ENCODE measurements around the gene OSM. TPM values are rescaled to one million over a fixed set of nuclear protein-coding genes. Genes with fewer than 3 reads are reported as not detected.

Gene OSM
- total and polyA plus RNA-seq, 2 donors (not counting 3 experiments of a cell fraction or from before 2014, with no cell fraction given), result not detected

GRCh38 chr22:30272781-30273601, 6.3 kb upstream of the OSM start:
- no peak overlapping the region for H3K4me2 ChIP-seq (ENCODE audit: insufficient read depth, low read length)
- TF ChIP-seq EZH2 (IDR thresholded peaks at IDR 0.05; ENCODE audit: borderline replicate concordance, low read depth, low read length, severe bottlenecking) (no peak), MYC (IDR thresholded peaks at IDR 0.05; ENCODE audit: low read depth, low read length) (no peak), MAX (IDR thresholded peaks at IDR 0.05; ENCODE audit: insufficient read depth, insufficient read length) (no peak), CTCF (IDR thresholded peaks at IDR 0.05; ENCODE audit: extremely low read depth in 1 of 2, insufficient read depth in 1 of 2, low read depth in 1 of 2, low read length in 2 of 2) (no peak), POLR2A (IDR thresholded peaks at IDR 0.05; ENCODE audit: low read depth, low read length) (no peak), GATA2 (IDR thresholded peaks at IDR 0.05; ENCODE audit: insufficient read depth, insufficient read length, low read depth, low read length) (no peak)
- H3K9me1 ChIP-seq (replicated peaks; ENCODE audit: control insufficient read depth, extremely low read depth, insufficient read depth, low read length), result no peaks in the 10 kb centered on the region
- H3K9me3 ChIP-seq (replicated peaks; ENCODE audit: control insufficient read depth, insufficient read depth, low read length), result no peaks in the 10 kb centered on the region
- no peaks in the 10 kb centered on the region for H3K79me2 ChIP-seq (ENCODE audit: control insufficient read depth, insufficient read depth, low read length)
- no peaks in the 10 kb centered on the region for H4K20me1 ChIP-seq (replicated peaks; ENCODE audit: control insufficient read depth, extremely low read depth, insufficient read depth, low read length)
- no peaks in the 10 kb centered on the region for H3K36me3 ChIP-seq (ENCODE audit: control insufficient read depth in 2 of 2, extremely low read depth in 1 of 2, insufficient read depth in 2 of 2, low read length in 2 of 2)
- dilution Hi-C loops (cut with MboI; ENCODE audit: extremely low pct_ligation_motif_present, low sequenced_read_pairs) (no loop called here), intact Hi-C loops (cut with micrococcal nuclease) (no loop called here)
- no peak overlapping the region for H3K27ac ChIP-seq (ENCODE audit: insufficient read depth, low read depth, low read length)
- ChIA-PET CTCF (interaction anchor here (1.6 kb wide), 1 partner anchor 10 kb away, joined by 5 read pairs; no protein-coding TSS in a partner anchor), POLR2A (interaction anchor here (0.7 kb wide), 1 partner anchor 10 kb away, joined by 4 read pairs; no protein-coding TSS in a partner anchor)
- H2AFZ ChIP-seq (ENCODE audit: low read depth, low read length), result no peak overlapping the region
- H3K9ac ChIP-seq (replicated peaks; ENCODE audit: extremely low read depth, insufficient read depth, low read length), result no peak overlapping the region
- DNase-seq (ENCODE audit: low read depth, low spot score) (no peak), FAIRE-seq (no peak)
- peaks cover 11% of the 10 kb centered on the region for H3K4me1 ChIP-seq (ENCODE audit: control insufficient read depth, extremely low read depth, insufficient read depth, low read length)
- H3K27me3 ChIP-seq (ENCODE audit: control insufficient read depth in 2 of 2, insufficient read depth in 2 of 2, low read length in 2 of 2), result no peaks in the 10 kb centered on the region
- H3K4me3 ChIP-seq (replicated peaks in 1 of 3; ENCODE audit: insufficient read depth in 1 of 3, low read depth in 1 of 3, low read length in 3 of 3), result no peak overlapping the region
- no TSS peak for BruUV-seq (replicated peaks)

Data from endothelial cell of umbilical vein (primary cell).